GM23338 (cell line): Measurements from ENCODE around the gene FAM171A1. TPM values are rescaled to one million over a fixed set of nuclear protein-coding genes. Genes with fewer than 3 reads are reported as not detected.
"Not testable (repeated sequence)": the region's sequence is repeated elsewhere in the genome, so short reads cannot be mapped to it uniquely, and the experiment has no call there.

Experiments used
- ATAC-seq: fragments of 200-7000 bp; cut with Tn5 transposase; 3 replicates; pipeline ENCODE4 v1.9.1; 2020
- DNase-seq: peaks from one replicate; pipeline ENCODE4 v3.0.0-alpha.2; 2015; ENCODE audit warnings: low spot score
- H2AFZ ChIP-seq: fragments of 200-600 bp; sonication (generic); 2 replicates; pipeline ENCODE4 v1.8.0; 2016; ENCODE audit warnings: antibody characterized with exemption, mild to moderate bottlenecking, moderate library complexity
- H3F3A ChIP-seq: fragments of 200-600 bp; sonication (generic); replicated peaks from 2 replicates; pipeline ENCODE4 v1.8.0; 2017; ENCODE audit warnings: antibody characterized with exemption, mixed run types, low read depth
- H3K27ac ChIP-seq: fragments of 200-600 bp; sonication (generic); 2 replicates; pipeline ENCODE4 v1.6.1; 2016; ENCODE audit warnings: low read depth
- H3K27me3 ChIP-seq: fragments of 200-600 bp; sonication (generic); 2 replicates; pipeline ENCODE4 v1.8.0; 2016; ENCODE audit warnings: mild to moderate bottlenecking, mixed run types, moderate library complexity; ENCODE audit not compliant: insufficient read depth
- H3K36me3 ChIP-seq: fragments of 200-600 bp; sonication (generic); 2 replicates; pipeline ENCODE4 v1.8.0; 2016; ENCODE audit warnings: mild to moderate bottlenecking; ENCODE audit not compliant: insufficient read depth
- H3K4me1 ChIP-seq: fragments of 200-600 bp; sonication (generic); 2 replicates; pipeline ENCODE4 v1.8.0; 2016; ENCODE audit warnings: mild to moderate bottlenecking, moderate library complexity; ENCODE audit not compliant: insufficient read depth
- H3K4me2 ChIP-seq: fragments of 200-600 bp; sonication (generic); 2 replicates; pipeline ENCODE4 v1.7.1; 2017; ENCODE audit warnings: mixed run types
- H3K4me3 ChIP-seq: fragments of 200-600 bp; sonication (generic); 2 replicates; pipeline ENCODE4 v1.6.1; 2016; ENCODE audit warnings: mixed run types
- H3K79me2 ChIP-seq: fragments of 200-600 bp; sonication (generic); replicated peaks from 2 replicates; pipeline ENCODE4 v1.8.0; 2017; ENCODE audit warnings: mild to moderate bottlenecking; ENCODE audit not compliant: insufficient read depth
- H3K9me2 ChIP-seq: fragments of 200-600 bp; sonication (generic); 2 replicates; pipeline ENCODE4 v1.8.0; 2017; ENCODE audit not compliant: insufficient read depth
- H4K20me1 ChIP-seq: fragments of 200-600 bp; sonication (generic); replicated peaks from 2 replicates; pipeline ENCODE4 v1.8.0; 2017; ENCODE audit warnings: mild to moderate bottlenecking; ENCODE audit not compliant: insufficient read depth
- H3K27ac Mint-ChIP-seq: 2 replicates; pipeline ENCODE4 v1.8.0; 2020; ENCODE audit warnings: inconsistent platforms, mild to moderate bottlenecking, moderate library complexity, mixed read lengths
- H3K27me3 Mint-ChIP-seq: 3 replicates; pipeline ENCODE4 v1.8.0; 2022; ENCODE audit warnings: low read depth, mild to moderate bottlenecking, moderate library complexity, mixed read lengths, inconsistent platforms; ENCODE audit not compliant: insufficient read depth, poor library complexity
- H3K36me3 Mint-ChIP-seq: 3 replicates; pipeline ENCODE4 v1.8.0; 2021; ENCODE audit warnings: low read depth, mild to moderate bottlenecking, inconsistent platforms, moderate library complexity, mixed read lengths
- H3K4me1 Mint-ChIP-seq: 3 replicates; pipeline ENCODE4 v1.8.0; 2020; ENCODE audit warnings: mild to moderate bottlenecking, inconsistent platforms, mixed read lengths
- H3K4me3 Mint-ChIP-seq: 3 replicates; pipeline ENCODE4 v1.8.0; 2021; ENCODE audit warnings: moderate library complexity, mild to moderate bottlenecking, inconsistent platforms, mixed read lengths
- H3K9me3 Mint-ChIP-seq: 3 replicates; pipeline ENCODE4 v1.8.0; 2020; ENCODE audit warnings: moderate library complexity, mild to moderate bottlenecking, inconsistent platforms, mixed read lengths
- CTCF ChIP-seq, 2 experiments: fragments of 200-600 bp in 1 of 2; sonication (generic) in 1 of 2; conservative IDR thresholded peaks; 2 replicates each; pipeline versions ENCODE4 v1.5.1 to v1.6.1; 2016 to 2017; ENCODE audit warnings: antibody characterized with exemption in 2 of 2, low read depth in 2 of 2, mild to moderate bottlenecking in 2 of 2, moderate library complexity in 1 of 2
- ETS1 ChIP-seq: IDR thresholded peaks from 2 replicates; pipeline ENCODE4 v1.6.1; 2016; ENCODE audit warnings: antibody characterized with exemption
- REST ChIP-seq: IDR thresholded peaks from one replicate; pipeline ENCODE4 v1.6.1; 2018; ENCODE audit warnings: antibody characterized with exemption; ENCODE audit not compliant: unreplicated experiment
- ZNF114 ChIP-seq: fragments of 250-450 bp; sonication (Bioruptor Pico); IDR thresholded peaks from 2 replicates; pipeline ENCODE4 v1.5.0; 2020; ENCODE audit warnings: mild to moderate bottlenecking, moderate library complexity
- ZNF331 ChIP-seq: fragments of 250-450 bp; sonication (Bioruptor Pico); IDR thresholded peaks from 2 replicates; pipeline ENCODE4 v1.5.0; 2020; ENCODE audit warnings: low read depth, mild to moderate bottlenecking, moderate library complexity
- polyA plus RNA-seq: library from polyadenylated mRNA; unstranded; fragments of >200 nt; fragmentation: Nextera tagmentation; extraction: Ambion mirVana; gene quantifications from 2 replicates; pipeline ENCODE4 v1.2.1, GENCODE V29; 2016
- total RNA-seq: library from RNA; depleted of rRNA; stranded (reverse); fragments of >200 nt; shearing (Covaris generic); gene quantifications from 2 replicates; pipeline ENCODE4 v1.2.3, GENCODE V29; 2014

Gene FAM171A1
- total and polyA plus RNA-seq, 2 experiments from 2014 or later, result 11.3 to 32.2 TPM

GRCh38 chr10:15278786-15279185 is 92.3 kb downstream of the FAM171A1 start (continued):
- TF ChIP-seq ETS1 (no peak), CTCF (conservative IDR thresholded peaks at IDR 0.05; ENCODE audit: low read depth in 2 of 2) (no peak), ZNF331 (no peak), ZNF114 (CRISPR knock-in tag) (no peak), REST (no peak)

GRCh38 chr10:15276039-15276438 is 95.0 kb downstream of the FAM171A1 start:
- H3K36me3 Mint-ChIP-seq, result peaks cover 41% of the 10 kb centered on the region

GRCh38 chr10:15269838-15270237 is 101.3 kb downstream of the FAM171A1 start:
- not testable (repeated sequence) for H3K79me2 ChIP-seq, H3K27ac ChIP-seq, H3K9me2 ChIP-seq, H3K27me3 ChIP-seq, H4K20me1 ChIP-seq, H3K27ac Mint-ChIP-seq, ATAC-seq, DNase-seq, H3K4me1 ChIP-seq, H3K4me3 ChIP-seq, H3K36me3 ChIP-seq, H3K27me3 Mint-ChIP-seq, H3K4me2 ChIP-seq, H3F3A ChIP-seq, H3K4me3 Mint-ChIP-seq, H2AFZ ChIP-seq, H3K4me1 Mint-ChIP-seq
- Mint-ChIP-seq H3K9me3 (peaks cover 44% of the 10 kb centered on the region), H3K36me3 (peaks cover 62% of the 10 kb centered on the region)

More at GRCh38 chr10:15276039-15276438, 95.0 kb downstream of the FAM171A1 start:
- H3K79me2 ChIP-seq, H3K27ac Mint-ChIP-seq, H3K36me3 ChIP-seq, H3K27me3 Mint-ChIP-seq, H3K9me2 ChIP-seq, H3K4me1 ChIP-seq, H3K27ac ChIP-seq, H3K4me3 ChIP-seq, ATAC-seq, H3K27me3 ChIP-seq, H3F3A ChIP-seq, H3K4me3 Mint-ChIP-seq, H3K4me2 ChIP-seq, H4K20me1 ChIP-seq, H3K4me1 Mint-ChIP-seq, DNase-seq, H2AFZ ChIP-seq: not testable (repeated sequence)
- H3K9me3 Mint-ChIP-seq, result peaks cover 12% of the 10 kb centered on the region; the same call in 2 of the 3 replicates
